Activated CD8-positive, alpha-beta memory T cell treated with anti-CD3 and anti-CD28 coated beads, Interleukin-2, amount 50 U/mL, for 48 hours (primary cell): ENCODE data around the gene MAP3K5.
"Not testable (repeated sequence)": the region's sequence is repeated elsewhere in the genome, so short reads cannot be mapped to it uniquely, and the experiment has no call there.

Source experiments
- DNase-seq: peaks from one replicate; pipeline ENCODE4 v3.0.0-alpha.2; 2020

Gene MAP3K5

DNA sequence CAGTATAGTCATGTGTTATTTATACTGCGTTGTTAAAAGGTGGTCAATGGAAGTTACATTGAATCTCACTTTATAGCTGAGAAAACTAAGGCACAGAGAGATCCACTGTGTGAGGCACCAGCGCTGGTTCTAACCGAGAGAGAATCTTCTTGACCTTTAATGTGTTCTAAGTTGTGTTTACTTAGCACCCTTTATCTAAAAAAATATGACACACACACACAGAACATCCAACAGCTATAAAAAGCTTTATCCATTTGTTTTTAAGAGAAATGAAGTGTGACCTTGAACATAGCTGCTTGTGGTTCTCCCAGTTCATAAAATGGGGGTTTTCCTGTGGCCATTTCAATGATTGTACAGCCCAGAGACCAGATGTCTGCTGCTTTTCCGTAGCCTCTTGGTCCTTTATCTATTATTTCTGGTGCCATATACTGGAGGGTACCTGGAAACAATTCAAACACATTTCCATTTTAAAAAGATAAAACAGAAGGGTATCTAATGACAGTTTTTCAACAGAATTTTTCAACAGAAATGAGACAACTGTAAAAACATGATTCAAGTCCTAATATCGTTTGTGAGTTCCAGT is 187.3 kb downstream of the MAP3K5 start:
- no peak for DNase-seq

DNA sequence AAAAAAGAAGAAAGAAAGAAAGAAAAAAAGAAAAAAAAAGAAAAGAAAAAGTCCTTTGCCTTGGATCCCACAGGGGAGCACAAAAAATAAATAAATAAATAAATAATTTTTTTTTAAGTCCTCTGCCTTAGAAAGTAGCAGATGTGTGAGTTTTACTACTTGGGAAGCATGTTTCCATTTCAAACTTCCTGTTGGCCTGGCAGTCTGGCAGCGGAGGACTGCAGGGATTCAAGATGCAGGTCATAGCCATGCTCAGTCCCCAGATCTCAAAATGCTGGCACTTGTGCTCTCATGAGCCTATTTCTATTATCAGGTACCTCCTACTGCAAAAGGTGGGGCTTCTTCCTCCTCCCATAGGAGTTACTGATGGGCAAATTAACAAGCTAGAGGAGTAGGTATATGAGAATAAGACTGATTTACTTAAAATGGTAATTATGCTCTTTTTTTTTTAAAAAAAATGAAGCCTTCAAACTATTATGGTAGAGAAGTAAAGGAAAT is 187.9 kb downstream of the MAP3K5 start:
- no peak for DNase-seq

DNA sequence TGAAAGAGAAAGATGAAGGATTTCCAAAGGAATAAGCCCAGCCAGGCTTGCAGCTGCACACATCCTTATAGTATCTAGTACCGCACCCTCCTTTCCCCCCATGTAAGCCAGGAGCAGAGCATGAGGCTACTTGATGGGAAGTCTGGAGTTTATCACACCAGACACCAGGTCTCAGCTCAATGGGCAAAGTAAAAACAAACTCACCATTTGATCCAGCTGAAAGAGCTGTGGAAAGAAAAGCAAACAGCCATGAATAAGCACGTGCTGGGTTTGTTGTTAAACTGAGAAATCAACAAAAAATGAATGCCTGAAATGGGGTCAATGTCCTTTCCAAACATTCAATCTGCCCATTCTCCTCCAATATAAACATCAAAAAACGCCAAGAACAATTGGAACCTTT is 191.5 kb downstream of the MAP3K5 start:
- DNase-seq = no peak

DNA sequence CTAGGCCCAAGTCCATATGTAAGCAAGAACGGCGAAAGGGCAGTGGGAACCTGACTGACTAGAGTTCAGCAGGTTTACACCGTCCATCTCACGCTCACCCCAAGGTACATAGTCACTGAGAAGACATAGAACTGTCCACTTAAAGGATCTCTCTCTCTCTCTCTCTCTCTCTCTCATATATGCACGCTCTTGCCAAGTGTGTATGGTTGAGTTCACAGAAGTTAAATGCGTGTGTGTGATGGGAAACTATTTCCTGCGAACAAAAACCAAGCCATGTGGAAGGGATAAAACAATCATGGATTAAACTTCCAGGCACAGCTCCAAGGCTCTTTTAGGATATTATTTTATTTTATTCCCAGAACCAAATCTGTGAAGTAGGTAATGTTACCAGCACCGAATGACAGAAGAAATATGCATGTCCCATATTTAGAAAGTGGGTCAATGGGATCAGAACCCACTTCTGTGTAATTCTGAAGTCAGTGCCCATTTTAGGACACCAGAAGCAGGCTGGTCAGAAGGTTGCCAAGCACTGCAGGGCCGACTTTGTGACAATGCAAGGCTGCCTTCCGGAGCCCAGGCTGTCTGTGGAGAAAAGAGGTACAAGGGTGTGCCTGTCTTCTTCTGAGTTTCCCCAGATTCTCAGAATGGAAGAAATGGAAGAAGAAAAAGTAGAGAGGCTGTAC is 192.8 kb downstream of the MAP3K5 start:
- DNase-seq = no peak

DNA sequence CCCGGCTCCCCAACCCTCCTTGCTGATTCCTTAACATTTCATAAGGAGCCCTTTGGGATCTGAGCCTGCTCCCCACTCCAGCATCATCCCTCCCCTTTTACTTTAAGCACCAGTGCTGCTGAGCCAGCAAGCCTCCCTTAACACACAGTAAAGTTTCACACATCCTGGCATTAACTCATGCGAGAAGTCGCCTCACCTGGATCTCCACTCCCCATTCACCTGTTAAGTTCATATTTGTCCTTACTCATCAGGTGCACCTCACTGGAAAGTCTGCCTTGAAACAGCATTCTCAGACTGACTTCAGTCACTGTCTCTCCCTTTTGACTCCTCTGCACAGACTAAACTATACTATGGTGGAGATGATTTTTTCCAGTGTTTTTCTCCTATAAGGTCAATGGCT is 194.2 kb downstream of the MAP3K5 start:
- DNase-seq = no peak

DNA sequence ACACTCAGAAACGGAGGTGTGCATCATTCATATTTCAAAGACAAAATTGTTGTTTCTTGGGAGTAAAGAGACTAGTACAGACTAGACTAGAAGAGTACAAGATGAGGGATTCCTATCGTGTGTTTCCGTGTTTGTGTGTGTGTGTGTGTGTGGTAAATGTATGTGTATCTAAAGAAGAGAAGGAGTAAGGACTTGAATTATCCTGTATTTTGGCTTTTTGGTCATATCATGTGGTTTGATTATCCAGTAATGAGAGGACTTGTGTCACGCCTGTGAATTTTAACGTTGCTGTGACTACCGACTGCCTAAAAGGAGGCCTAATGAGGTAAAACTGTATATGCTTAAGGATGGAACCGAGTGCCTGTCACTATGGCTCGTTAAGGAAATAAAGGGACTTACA is 197.6 kb downstream of the MAP3K5 start:
- DNase-seq = no peak

DNA sequence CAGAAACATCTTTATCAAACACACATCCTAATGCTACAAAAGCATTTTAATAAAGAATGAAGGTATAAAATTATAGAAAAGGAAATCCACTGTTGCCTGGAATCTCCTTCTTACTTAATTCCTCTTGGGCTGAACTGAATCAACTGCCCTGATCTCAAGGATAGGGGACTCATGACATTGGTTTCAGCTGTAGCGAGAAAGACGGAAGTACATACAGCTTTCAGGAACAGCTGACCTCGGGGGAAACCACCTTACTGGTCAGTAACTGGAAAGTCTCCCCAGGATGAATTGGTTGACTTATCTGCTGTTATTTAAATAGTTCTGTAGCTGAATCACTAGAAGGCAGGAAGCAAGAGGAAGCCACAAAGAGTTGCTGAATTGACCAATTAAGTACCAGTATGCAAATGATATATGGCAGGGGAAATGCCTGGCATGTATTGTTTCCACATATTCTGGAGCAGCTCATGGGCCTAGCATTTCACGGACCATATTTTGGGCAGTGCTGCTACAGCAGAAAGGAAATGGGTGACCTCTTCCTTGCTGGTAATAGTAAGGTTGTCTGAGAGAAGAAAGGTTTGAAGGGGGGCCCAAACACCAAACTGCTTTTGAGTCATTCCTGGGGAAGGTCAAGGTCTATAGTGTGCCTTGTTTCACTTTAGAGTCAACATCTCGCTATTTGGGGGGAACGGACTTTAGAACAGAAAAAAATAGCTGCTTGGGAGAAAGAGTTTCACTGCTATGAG is 198.4 kb downstream of the MAP3K5 start:
- DNase-seq = peak; percentile 55

DNA sequence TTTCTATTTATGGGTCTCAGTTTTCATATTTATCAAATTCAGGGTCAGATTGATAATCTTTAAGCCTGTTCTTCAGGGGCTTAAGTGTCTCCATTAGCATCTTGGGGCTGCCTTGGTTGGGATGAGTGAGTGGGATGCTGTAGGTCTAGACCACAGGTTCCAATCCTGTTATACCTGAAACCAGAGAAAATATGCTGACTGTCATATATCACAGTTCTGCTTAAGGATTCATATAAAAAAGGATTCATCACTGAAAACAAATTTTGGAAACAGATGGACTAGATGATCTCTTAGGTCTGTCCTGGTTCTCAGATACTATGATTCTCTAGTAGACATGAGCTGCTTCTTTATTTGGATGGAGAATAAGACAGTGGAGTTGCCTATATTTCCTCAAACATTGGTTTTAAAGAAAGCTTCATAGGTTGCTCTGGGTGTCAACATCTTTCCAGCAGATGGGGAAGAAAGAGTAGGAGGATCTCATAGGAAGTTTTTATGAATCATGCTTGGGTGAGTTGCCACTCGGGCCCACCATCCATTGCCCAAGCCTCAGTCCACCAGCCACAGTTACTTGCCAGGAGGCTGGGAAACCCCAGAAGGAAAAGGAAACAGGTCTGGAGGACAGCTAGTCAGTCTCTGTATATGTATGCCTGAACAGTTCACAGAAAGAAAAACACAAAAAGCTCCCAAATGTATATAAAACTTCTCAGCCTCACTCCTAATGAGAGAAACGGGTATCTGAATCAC is 199.2 kb downstream of the MAP3K5 start:
- DNase-seq = no peak

DNA sequence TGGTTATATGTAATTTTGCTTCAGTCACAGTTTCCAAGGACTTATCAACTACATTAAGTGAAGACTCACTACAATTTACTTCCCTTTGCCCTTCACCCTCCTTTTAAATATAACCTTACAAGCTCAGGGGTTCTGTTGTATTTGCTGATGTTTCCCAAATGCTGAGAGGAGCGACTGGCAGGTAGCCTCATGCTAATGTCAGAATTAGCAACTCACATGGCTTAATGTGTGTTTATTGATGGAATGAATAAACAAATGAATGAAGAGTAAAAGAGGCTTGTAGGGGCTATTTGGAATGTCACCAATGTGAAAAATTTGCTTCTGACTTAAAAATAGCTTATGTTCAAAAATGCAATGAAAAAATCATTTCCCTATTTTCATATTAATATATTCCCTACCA is 200.7 kb downstream of the MAP3K5 start:
- no peak for DNase-seq

DNA sequence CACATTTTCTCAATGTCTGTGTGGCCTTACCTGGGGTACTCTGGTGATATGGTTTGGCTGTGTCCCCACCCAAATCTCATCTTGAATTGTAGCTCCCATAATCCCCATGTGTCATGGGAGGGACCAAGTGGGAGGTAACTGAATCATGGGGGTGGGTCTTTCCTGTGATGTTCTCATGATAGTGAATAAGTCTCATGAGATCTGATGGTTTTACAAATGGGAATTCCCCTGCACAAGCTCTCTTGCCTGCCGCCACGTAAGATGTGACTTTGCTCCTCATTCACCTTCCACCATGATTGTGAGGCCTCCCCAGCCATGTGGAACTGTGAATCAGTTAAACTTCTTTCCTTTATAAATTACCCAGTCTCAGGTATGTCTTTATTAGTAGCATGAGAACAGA is 201.4 kb downstream of the MAP3K5 start:
- DNase-seq = not testable (repeated sequence)

DNA sequence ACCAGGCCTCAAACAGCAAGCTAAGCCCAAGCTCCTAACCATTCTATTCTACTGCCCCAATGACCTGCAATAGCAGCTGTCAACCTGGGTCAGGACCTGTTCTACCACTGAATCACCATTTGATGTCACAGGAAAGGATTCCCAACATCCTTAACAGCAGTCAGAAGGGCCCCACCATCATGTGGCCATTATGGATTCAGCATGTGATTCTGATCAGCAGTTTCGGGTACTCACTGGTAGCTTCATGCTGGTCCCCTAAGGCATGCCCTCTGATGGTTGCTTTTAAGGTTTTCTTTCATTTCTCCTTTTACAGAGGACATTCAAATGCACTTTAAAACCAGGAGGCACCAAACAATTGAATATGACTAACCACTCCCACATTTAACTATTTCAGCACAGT is 204.8 kb downstream of the MAP3K5 start:
- DNase-seq = no peak

DNA sequence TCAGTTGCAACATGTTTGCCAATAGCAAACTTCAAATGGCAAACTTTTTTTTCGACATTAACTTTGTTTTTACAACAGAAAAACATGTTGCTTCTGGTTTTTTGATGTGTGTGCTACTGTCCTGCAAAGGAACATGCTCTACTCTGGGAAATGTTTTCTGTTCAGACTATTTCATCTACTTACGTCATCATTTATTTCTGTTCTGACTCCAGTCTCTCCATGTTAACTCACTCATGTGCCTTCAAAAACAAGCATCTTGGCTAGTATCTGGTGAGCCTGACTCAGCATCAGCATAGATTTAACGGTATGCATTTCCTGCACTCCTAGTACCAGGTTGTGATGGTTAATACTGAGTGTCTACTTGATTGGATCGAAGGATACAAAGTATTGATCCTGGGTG is 206.0 kb downstream of the MAP3K5 start:
- DNase-seq = no peak

DNA sequence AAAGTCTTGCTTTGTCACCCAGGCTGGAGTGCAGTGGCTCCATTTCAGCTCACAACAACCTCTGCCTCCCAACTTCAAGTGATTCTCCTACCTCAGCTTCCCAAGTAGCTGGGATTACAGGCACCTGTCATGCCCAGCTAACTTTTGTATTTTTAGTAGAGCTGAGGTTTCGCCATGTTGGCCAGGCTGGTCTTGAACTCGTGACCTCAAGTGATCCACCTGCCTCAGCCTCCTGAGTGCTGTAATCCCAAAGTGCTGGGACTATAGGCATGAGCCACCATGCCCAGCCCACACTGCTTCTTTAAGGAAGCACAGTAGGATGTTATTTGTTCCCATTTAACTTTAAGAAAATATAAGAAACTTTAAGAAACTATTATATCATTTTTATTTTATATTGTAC is 206.8 kb downstream of the MAP3K5 start:
- not testable (repeated sequence) for DNase-seq

DNA sequence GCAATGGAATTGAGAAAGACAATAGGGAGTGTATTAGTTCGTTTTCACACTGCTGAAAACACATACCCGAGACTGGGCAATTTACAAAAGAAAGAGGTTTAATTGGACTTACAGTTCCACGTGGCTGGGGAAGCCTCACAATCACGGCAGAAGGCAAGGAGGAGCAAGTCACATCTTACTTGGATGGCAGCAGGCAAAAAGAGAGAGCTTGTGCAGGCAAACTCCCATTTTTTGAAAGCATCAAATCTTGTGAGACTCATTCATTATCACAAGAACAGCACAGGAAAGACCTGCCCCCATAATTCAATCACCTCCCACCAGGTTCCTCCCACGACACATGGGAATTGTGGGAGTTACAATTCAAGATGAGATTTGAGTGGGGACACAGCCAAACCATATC is 208.0 kb downstream of the MAP3K5 start:
- not testable (repeated sequence) for DNase-seq

DNA sequence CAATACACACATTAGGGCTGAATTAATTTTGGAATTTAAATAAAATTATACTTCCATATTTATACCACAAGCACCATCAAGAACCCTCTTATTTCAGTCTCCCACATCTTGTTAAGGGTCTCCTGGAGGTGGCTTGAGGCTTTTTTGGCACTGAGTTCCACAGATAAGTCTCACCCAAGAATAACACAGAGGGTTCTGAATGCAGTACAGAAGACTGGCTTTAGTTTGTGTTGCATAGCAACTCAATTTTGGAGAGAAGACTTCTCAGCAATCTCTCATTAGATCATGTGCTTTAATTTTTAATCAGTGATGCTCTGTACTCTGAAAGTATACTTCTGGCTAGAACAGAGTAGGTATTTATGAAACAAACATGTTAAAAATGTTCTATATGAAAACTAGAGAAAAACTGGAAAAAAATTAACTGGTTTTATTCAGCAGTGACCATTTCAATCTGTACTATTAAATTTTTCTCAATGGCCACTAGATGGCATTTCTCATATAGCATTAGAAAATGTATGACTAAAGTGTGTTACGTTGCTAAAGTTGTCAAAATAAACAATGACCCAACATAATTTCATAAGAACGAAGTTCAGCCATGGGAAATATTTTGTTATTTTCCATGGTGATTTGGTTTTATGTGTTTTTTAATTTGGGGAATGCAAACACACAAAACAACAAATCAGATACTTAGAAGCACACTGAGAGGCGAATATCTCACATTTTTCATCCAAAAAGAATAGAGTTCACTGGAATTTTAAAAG is 209.4 kb downstream of the MAP3K5 start:
- DNase-seq = no peak

DNA sequence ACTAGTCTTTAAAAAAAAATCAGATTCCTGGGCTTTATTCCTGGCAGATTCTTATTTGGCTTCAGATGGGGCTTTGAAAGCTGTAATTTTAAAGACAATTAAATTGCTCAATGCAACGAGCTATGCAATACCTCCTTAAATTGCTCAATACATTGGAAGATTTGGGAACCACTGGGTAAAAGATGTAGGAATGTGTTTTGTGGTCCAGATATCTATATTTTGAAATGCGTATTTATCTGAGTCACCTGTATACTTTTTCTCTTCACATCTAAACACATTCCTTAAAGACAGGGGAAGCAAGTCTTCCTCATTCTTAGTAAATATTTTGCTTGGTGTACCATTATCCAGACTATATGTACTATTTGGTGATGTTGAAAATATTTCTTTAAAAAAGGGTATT is 212.5 kb downstream of the MAP3K5 start:
- no peak for DNase-seq

DNA sequence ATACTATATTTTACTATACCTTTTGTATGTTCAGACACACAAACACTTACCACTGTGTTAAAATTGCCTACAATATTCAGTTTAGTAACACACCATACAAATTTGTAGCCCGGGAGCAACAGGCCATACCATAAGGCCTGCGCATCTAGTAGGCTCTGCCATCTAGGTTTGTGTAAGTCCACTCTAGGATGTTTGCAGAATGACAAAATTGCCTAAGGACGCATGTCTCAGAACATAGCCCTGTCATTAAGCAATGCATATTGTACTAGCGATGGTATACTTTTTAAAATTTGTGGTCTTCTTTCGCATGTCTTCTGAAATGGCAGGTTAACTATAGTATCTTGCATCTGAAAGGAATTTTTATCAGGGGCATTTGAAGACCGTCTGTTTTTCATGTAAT is 215.5 kb downstream of the MAP3K5 start:
- DNase-seq = no peak

DNA sequence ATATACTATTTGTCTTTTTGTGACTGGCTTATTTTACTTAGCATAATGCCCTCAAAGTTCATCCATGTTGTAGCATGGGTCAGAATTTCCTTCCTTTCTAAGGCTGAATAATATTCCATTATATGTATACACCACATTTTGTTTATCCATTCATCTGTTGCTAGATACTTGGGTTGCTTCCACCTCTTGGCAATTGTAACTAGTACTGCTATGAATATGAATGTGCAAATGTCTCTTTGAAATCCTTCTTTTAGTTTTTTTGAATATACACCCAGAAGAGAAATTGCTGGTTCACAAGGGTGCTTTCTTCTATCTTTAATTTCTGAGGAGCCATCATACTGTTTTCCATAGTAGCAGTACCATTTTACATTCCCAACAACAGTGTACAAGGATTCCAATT is 220.8 kb downstream of the MAP3K5 start:
- no peak for DNase-seq

DNA sequence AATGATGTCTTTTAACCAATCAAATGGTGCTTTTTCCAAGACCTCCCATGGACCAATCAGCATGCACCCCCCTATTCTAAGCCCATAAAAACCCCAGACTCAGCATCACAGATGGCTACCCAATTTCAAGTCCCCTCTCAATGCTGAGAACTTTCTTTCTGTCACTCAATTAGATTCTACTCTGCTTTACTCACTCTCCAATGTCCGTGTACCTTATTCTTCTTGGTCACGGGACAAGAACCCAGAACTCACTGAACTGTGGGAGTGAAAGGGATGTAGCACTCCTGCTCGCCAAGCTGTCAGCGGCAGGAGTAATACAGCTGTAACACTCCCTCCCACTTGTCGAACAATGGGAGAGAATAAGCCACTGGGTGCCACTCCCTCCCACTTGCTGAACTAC is 221.2 kb downstream of the MAP3K5 start:
- DNase-seq = no peak

DNA sequence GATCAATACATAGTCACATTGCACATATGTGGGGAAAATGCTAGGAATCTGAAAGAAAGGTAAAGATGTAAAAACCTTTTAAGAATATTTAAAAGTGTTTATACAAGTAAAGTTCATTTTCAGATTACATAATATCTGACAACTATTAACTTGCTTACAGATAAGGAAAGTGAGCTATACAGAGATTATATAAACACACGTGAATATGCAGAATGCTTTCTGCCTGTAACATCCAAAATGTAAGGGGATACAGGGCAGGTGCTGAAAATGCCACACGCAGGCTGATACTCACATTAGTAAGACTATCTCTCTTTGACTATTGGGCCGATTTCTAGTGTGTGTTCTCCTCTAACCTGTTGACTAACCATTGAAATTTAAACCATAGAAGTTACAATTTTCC is 224.1 kb downstream of the MAP3K5 start:
- no peak for DNase-seq

DNA sequence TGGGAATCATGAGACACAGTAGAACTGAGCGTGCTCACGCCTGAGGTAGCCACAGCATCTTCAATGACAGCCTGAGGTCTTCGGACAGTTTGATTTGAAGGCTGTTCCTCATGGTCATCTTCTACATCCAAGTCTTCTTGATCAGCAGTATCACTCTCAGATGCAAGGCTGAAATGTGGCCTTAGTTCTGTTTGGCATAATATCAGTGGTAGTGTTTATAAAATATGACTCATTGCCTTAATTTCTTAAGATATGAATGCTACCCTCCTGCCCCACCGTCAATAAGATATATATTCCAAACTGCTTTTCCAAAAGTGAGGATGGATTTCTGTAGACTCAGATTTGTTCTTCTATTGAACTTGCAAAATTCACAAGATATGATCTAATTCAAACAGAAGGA is 224.6 kb downstream of the MAP3K5 start:
- DNase-seq = no peak

DNA sequence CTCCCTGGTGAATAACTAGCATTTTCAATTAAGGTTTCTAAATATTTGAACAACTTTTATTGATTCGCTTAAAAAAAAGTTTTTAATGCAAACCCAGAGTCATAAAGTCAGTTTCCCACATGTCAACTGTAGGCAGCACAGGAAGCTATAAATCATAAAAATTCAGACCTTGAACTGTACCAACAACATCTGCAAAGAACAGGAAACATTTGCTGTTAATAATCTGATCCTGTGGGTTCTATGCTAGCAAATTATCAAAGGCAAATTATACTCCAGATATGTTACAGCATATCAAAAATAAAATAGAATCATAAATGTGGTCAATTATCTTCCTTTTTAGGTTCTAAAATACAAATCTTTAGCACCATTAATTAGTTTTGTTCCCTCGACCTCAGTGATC is 225.4 kb downstream of the MAP3K5 start:
- no peak for DNase-seq

DNA sequence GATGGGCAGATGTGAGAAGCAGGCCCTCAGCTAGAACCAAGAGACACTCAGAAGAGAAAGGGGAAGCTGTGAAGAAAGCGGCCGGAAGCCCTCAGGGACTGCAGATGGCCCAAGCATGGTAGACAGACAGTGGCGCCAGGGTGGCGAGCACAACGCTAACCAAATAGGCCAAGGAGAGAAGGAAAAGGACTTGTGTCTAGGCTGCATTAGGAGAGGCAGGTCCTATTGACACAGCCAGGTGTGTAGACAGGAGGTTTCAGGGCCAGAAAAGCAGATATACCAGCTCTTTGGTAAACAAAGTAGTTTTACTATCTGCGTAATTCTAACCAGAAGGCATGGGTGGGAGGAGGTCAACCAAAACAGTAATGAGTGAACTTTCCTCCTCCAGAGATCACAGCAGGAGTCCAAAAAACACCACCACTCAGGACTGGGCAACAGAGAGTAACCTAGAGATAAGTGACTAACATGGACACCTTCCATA is 226.2 kb downstream of the MAP3K5 start:
- no peak for DNase-seq
